ENCODE measurements around the gene WNT7A.

GRCh38 chr3:13772885-13773745 lies 106.8 kb downstream of the WNT7A start:
- TF ChIP-seq CTCF (IDR thresholded peaks at IDR 0.05; ENCODE audit: low read depth, low read length, missing input control) (no peak), RXRA (IDR thresholded peaks at IDR 0.05) (no peak), MAX (IDR thresholded peaks at IDR 0.05) (no peak), REST (IDR thresholded peaks at IDR 0.05) (no peak), RAD21 (IDR thresholded peaks at IDR 0.05) (no peak), ZBTB33 (IDR thresholded peaks at IDR 0.05) (no peak), ATF3 (IDR thresholded peaks at IDR 0.05) (no peak), FOXA1 (IDR thresholded peaks at IDR 0.05) (no peak), TAF1 (conservative IDR thresholded peaks at IDR 0.05) (no peak), YY1 (IDR thresholded peaks at IDR 0.05) (no peak)

Data from liver (tissue), 3 donors.